NCI-H524 (cell line): ENCODE data around the gene ABCG1.
A peak's percentile ranks its signal among the peaks of the same experiment; 100 is the strongest.

Source experiments
- DNase-seq, 2 experiments: peaks; one replicate each; lab custom pipeline; 2025; lab: John Stamatoyannopoulos, UW

The ABCG1 gene

GRCh38 chr21:42321231-42321630 lies 102.3 kb downstream of the ABCG1 start:
- DNase-seq, result no peak

- no peak for DNase-seq
These were observed 102.9 kb downstream of the ABCG1 start for GRCh38 chr21:42321845-42322244.

GRCh38 chr21:42324896-42325295 lies 106.0 kb downstream of the ABCG1 start:
- DNase-seq, result no peak

- DNase-seq, result no peak
These were observed 111.7 kb downstream of the ABCG1 start for GRCh38 chr21:42330380-42331371.

- DNase-seq, result no peak
These were observed 112.7 kb downstream of the ABCG1 start for GRCh38 chr21:42331660-42332059.

- no peak for DNase-seq
These were observed 113.8 kb downstream of the ABCG1 start for GRCh38 chr21:42332557-42333317.

- DNase-seq, result no peak
These were observed 117.1 kb downstream of the ABCG1 start for GRCh38 chr21:42336054-42336453.

GRCh38 chr21:42337276-42337675 lies 118.3 kb downstream of the ABCG1 start:
- DNase-seq, result no peak

GRCh38 chr21:42337830-42338728 lies 119.1 kb downstream of the ABCG1 start:
- peak; percentile 70 to 88 for DNase-seq

- DNase-seq, result no peak
These were observed 120.1 kb downstream of the ABCG1 start for GRCh38 chr21:42338729-42339715.

GRCh38 chr21:42340187-42341050 lies 121.5 kb downstream of the ABCG1 start:
- no peak for DNase-seq

GRCh38 chr21:42341776-42342542 lies 123.0 kb downstream of the ABCG1 start:
- DNase-seq, result no peak

GRCh38 chr21:42343101-42343500 lies 124.2 kb downstream of the ABCG1 start:
- no peak for DNase-seq

- no peak for DNase-seq
These were observed 124.6 kb downstream of the ABCG1 start for GRCh38 chr21:42343556-42343955.

- DNase-seq, result no peak
These were observed 125.1 kb downstream of the ABCG1 start for GRCh38 chr21:42343963-42344510.

GRCh38 chr21:42344631-42345030 lies 125.7 kb downstream of the ABCG1 start:
- no peak for DNase-seq

- no peak for DNase-seq
These were observed 127.5 kb downstream of the ABCG1 start for GRCh38 chr21:42346441-42346840.
